BLaER1 treated with 17β-estradiol and CSF1 and Interleukin-3, amounts not matched to agents 10 nM and 100 nM (cell line): ENCODE measurements around the gene DCK.
A peak's percentile ranks its signal among the peaks of the same experiment; 100 is the strongest.

Experiments
- H3K27ac ChIP-seq, 11 experiments: shearing (Covaris generic); formaldehyde crosslinking; 2 replicates each; pipeline ENCODE4 v1.8.1; 2022
- H3K27me3 ChIP-seq, 11 experiments: shearing (Covaris generic); formaldehyde crosslinking; 2 replicates each; pipeline ENCODE4 v1.8.1; 2022
- H3K36me3 ChIP-seq, 11 experiments: shearing (Covaris generic); formaldehyde crosslinking; 2 replicates each; pipeline ENCODE4 v1.8.1; 2022
- H3K4me1 ChIP-seq, 10 experiments: shearing (Covaris generic); formaldehyde crosslinking; 2 replicates each; pipeline ENCODE4 v1.8.1; 2022
- H3K4me2 ChIP-seq, 11 experiments: shearing (Covaris generic); formaldehyde crosslinking; 2 replicates each; pipeline ENCODE4 v1.8.1; 2022
- H3K4me3 ChIP-seq, 10 experiments: shearing (Covaris generic); formaldehyde crosslinking; 2 replicates each; pipeline ENCODE4 v1.8.1; 2022
- H3K9ac ChIP-seq, 11 experiments: shearing (Covaris generic); formaldehyde crosslinking; 2 replicates each; pipeline ENCODE4 v1.8.1; 2022
- H3K9me3 ChIP-seq, 11 experiments: shearing (Covaris generic); formaldehyde crosslinking; replicated peaks in 1 of 11; 2 replicates each; pipeline ENCODE4 v1.8.1; 2022
- H4K20me1 ChIP-seq, 11 experiments: shearing (Covaris generic); formaldehyde crosslinking; 2 replicates each; pipeline ENCODE4 v1.8.1; 2022
- Cebpa-rat ChIP-seq, 11 experiments: shearing (Covaris generic); IDR thresholded peaks; 2 replicates each; pipeline ENCODE4 v1.8.1; 2022

Gene DCK

GRCh38 chr4:70958681-70959080, 34.8 kb upstream of the DCK start:
- no peak overlapping the region for H3K27ac ChIP-seq
- H3K9ac ChIP-seq = no peak overlapping the region
- H3K4me2 ChIP-seq = no peak overlapping the region
- H3K9me3 ChIP-seq = no peaks in the 10 kb centered on the region
- H3K27me3 ChIP-seq = no peaks in the 10 kb centered on the region
- H3K36me3 ChIP-seq = peaks cover 38 to 58% (median 51%) of the 10 kb centered on the region in 11 experiments
- H3K4me3 ChIP-seq = no peak overlapping the region
- peaks cover 0 to 14% (median 9%) of the 10 kb centered on the region in 10 experiments; a peak in 11 of 20 replicates for H3K4me1 ChIP-seq
- peaks cover 0 to 37% (median 9%) of the 10 kb centered on the region in 11 experiments; a peak in 10 of 22 replicates for H4K20me1 ChIP-seq
- no peak for TF ChIP-seq Cebpa-rat (IDR thresholded peaks at IDR 0.05)

GRCh38 chr4:70969076-70969475, 24.4 kb upstream of the DCK start:
- peaks cover 33 to 93% (median 55%) of the 10 kb centered on the region in 11 experiments for H3K36me3 ChIP-seq
- H3K4me3 ChIP-seq = no peak overlapping the region
- no peak overlapping the region for H3K9ac ChIP-seq
- no peak for TF ChIP-seq Cebpa-rat (IDR thresholded peaks at IDR 0.05)
- no peaks in the 10 kb centered on the region for H3K27me3 ChIP-seq
- H3K4me2 ChIP-seq = no peak overlapping the region
- no peaks in the 10 kb centered on the region for H3K9me3 ChIP-seq
- H3K4me1 ChIP-seq = peaks cover 8 to 17% (median 13%) of the 10 kb centered on the region in 10 experiments; a peak in 19 of 20 replicates
- 0 out of 22 replicates have a peak, but pooled peaks cover 0 to 5% (median 0%) of the 10 kb centered on the region in 11 experiments for H4K20me1 ChIP-seq
- H3K27ac ChIP-seq = no peak overlapping the region

- no peak for TF ChIP-seq Cebpa-rat (IDR thresholded peaks at IDR 0.05)
- H3K4me3 ChIP-seq = no peak overlapping the region
Observed at GRCh38 chr4:70976252-70976651, 17.2 kb upstream of the DCK start.

GRCh38 chr4:70979445-70980008, 13.9 kb upstream of the DCK start:
- no peak for TF ChIP-seq Cebpa-rat (IDR thresholded peaks at IDR 0.05)
- H3K36me3 ChIP-seq = peaks cover 26 to 56% (median 44%) of the 10 kb centered on the region in 11 experiments; a peak in 21 of 22 replicates
- no peak overlapping the region for H3K9ac ChIP-seq
- no peaks in the 10 kb centered on the region for H4K20me1 ChIP-seq
- peaks cover 12 to 35% (median 15%) of the 10 kb centered on the region in 10 experiments; a peak in 18 of 20 replicates for H3K4me1 ChIP-seq
- H3K4me3 ChIP-seq = no peak overlapping the region
- peak overlapping the region in 3 of 11 experiments; percentile 15 to 22 (median 18); a peak in 3 of 22 replicates for H3K27ac ChIP-seq
- H3K4me2 ChIP-seq = peak overlapping the region; percentile 1 to 60 (median 29); a peak in 15 of 22 replicates
- H3K9me3 ChIP-seq = no peaks in the 10 kb centered on the region
- no peaks in the 10 kb centered on the region for H3K27me3 ChIP-seq

More at GRCh38 chr4:70976252-70976651, 17.2 kb upstream of the DCK start:
- no peak overlapping the region for H3K4me2 ChIP-seq
- no peak overlapping the region for H3K9ac ChIP-seq
- peaks cover 48 to 87% (median 68%) of the 10 kb centered on the region in 11 experiments; a peak in 21 of 22 replicates for H3K36me3 ChIP-seq
- H3K27ac ChIP-seq = no peak overlapping the region
- 0 out of 22 replicates have a peak, but pooled peaks cover 0 to 1% (median 0%) of the 10 kb centered on the region in 11 experiments for H4K20me1 ChIP-seq
- H3K4me1 ChIP-seq = peaks cover 13 to 46% (median 16%) of the 10 kb centered on the region in 10 experiments; a peak in 18 of 20 replicates
- no peaks in the 10 kb centered on the region for H3K27me3 ChIP-seq
- no peaks in the 10 kb centered on the region for H3K9me3 ChIP-seq

- no peak overlapping the region for H3K9ac ChIP-seq
- peak overlapping the region in 9 of 11 experiments; percentile 1 to 60 (median 34); a peak in 14 of 22 replicates for H3K4me2 ChIP-seq
- H3K27me3 ChIP-seq = no peaks in the 10 kb centered on the region
- no peak overlapping the region for H3K4me3 ChIP-seq
- TF ChIP-seq Cebpa-rat (IDR thresholded peaks at IDR 0.05) = no peak
- H3K9me3 ChIP-seq = no peaks in the 10 kb centered on the region
- H3K4me1 ChIP-seq = peaks cover 12 to 28% (median 15%) of the 10 kb centered on the region in 10 experiments; a peak in 18 of 20 replicates
- peaks cover 23 to 52% (median 37%) of the 10 kb centered on the region in 11 experiments; a peak in 20 of 22 replicates for H3K36me3 ChIP-seq
- H3K27ac ChIP-seq = peak overlapping the region in 1 of 11 experiments; percentile 22; a peak in 2 of 22 replicates
- H4K20me1 ChIP-seq = no peaks in the 10 kb centered on the region
Observed at GRCh38 chr4:70980196-70980595, 13.3 kb upstream of the DCK start.

GRCh38 chr4:70984106-70984505, 9.3 kb upstream of the DCK start:
- H3K36me3 ChIP-seq = peaks cover 5 to 22% (median 10%) of the 10 kb centered on the region in 11 experiments; a peak in 16 of 22 replicates
- H3K4me1 ChIP-seq = peaks cover 10 to 18% (median 12%) of the 10 kb centered on the region in 10 experiments; a peak in 18 of 20 replicates
- H3K27ac ChIP-seq = no peak overlapping the region
- H4K20me1 ChIP-seq = no peaks in the 10 kb centered on the region
- no peak overlapping the region for H3K4me3 ChIP-seq
- no peaks in the 10 kb centered on the region for H3K9me3 ChIP-seq
- no peaks in the 10 kb centered on the region for H3K27me3 ChIP-seq
- no peak overlapping the region for H3K4me2 ChIP-seq
- H3K9ac ChIP-seq = no peak overlapping the region
- no peak for TF ChIP-seq Cebpa-rat (IDR thresholded peaks at IDR 0.05)

GRCh38 chr4:70984589-70984988, 8.9 kb upstream of the DCK start:
- no peak overlapping the region for H3K27ac ChIP-seq
- H3K4me2 ChIP-seq = no peak overlapping the region
- no peak overlapping the region for H3K9ac ChIP-seq
- no peaks in the 10 kb centered on the region for H4K20me1 ChIP-seq
- no peaks in the 10 kb centered on the region for H3K27me3 ChIP-seq
- H3K9me3 ChIP-seq = no peaks in the 10 kb centered on the region
- H3K4me3 ChIP-seq = no peak overlapping the region
- peaks cover 6 to 13% (median 8%) of the 10 kb centered on the region in 10 experiments; a peak in 18 of 20 replicates for H3K4me1 ChIP-seq
- H3K36me3 ChIP-seq = peaks cover 5 to 22% (median 7%) of the 10 kb centered on the region in 11 experiments; a peak in 14 of 22 replicates
- no peak for TF ChIP-seq Cebpa-rat (IDR thresholded peaks at IDR 0.05)

GRCh38 chr4:70991596-70991995, 1.9 kb upstream of the DCK start:
- H3K4me3 ChIP-seq = no peak overlapping the region
- peak overlapping the region in 8 of 11 experiments; percentile 21 to 98 (median 84); a peak in 16 of 22 replicates for H3K4me2 ChIP-seq
- H3K9ac ChIP-seq = no peak overlapping the region
- no peaks in the 10 kb centered on the region for H3K36me3 ChIP-seq
- H3K27ac ChIP-seq = no peak overlapping the region
- no peaks in the 10 kb centered on the region for H3K9me3 ChIP-seq
- H4K20me1 ChIP-seq = peaks cover 10 to 22% (median 18%) of the 10 kb centered on the region in 11 experiments; a peak in 18 of 22 replicates
- TF ChIP-seq Cebpa-rat (IDR thresholded peaks at IDR 0.05) = no peak
- peaks cover 32 to 44% (median 41%) of the 10 kb centered on the region in 10 experiments for H3K4me1 ChIP-seq
- no peaks in the 10 kb centered on the region for H3K27me3 ChIP-seq

GRCh38 chr4:70992391-70992881, 1.0 kb upstream of the DCK start:
- Histone ChIP-seq H3K4me2 (peak overlapping the region; percentile 82 to 98 (median 90)), H3K27ac (peak overlapping the region in 6 of 11 experiments; percentile 82 to 94 (median 88); a peak in 9 of 22 replicates), H4K20me1 (peaks cover 12 to 31% (median 27%) of the 10 kb centered on the region in 11 experiments; a peak in 18 of 22 replicates), H3K9me3 (no peaks in the 10 kb centered on the region; a peak in 1 of 22 replicates), H3K27me3 (no peaks in the 10 kb centered on the region), H3K4me3 (peak overlapping the region in 8 of 10 experiments; percentile 78 to 95 (median 90); a peak in 12 of 20 replicates), H3K4me1 (peaks cover 40 to 53% (median 50%) of the 10 kb centered on the region in 10 experiments), H3K9ac (peak overlapping the region in 6 of 11 experiments; percentile 85 to 96 (median 92); a peak in 9 of 22 replicates), H3K36me3 (peaks cover 0 to 5% (median 0%) of the 10 kb centered on the region in 11 experiments; a peak in 5 of 22 replicates)
- TF ChIP-seq Cebpa-rat (IDR thresholded peaks at IDR 0.05) = no peak
